RWPE1 (cell line): ENCODE results near the gene IFNGR1.

Experiments used
- CTCF ChIA-PET: fragments of 350-600 bp; sonication (Branson Sonifier 250); formaldehyde crosslinking; extraction: SDS; loops from one replicate; lab custom pipeline; 2021; lab: Yijun Ruan, JAX
- POLR2A ChIA-PET: fragments of 400-600 bp; formaldehyde crosslinking; extraction: SDS; loops from one replicate; lab custom pipeline; 2020; ENCODE audit warnings: antibody characterized with exemption; ENCODE audit not compliant: low non-redundant PET; lab: Yijun Ruan, JAX
- DNase-seq: peaks from one replicate; pipeline ENCODE4 v3.0.0; 2012; ENCODE audit warnings: low spot score
- H3K27ac ChIP-seq: fragments of 450-650 bp; 2 replicates; pipeline ENCODE4 v1.5.1; 2017
- TF ChIP-seq, protein P1 (sequence below): fragments of 450-650 bp; conservative IDR thresholded peaks from 2 replicates; pipeline ENCODE4 v1.5.1; 2017; ENCODE audit warnings: low read depth, mild to moderate bottlenecking

Gene IFNGR1

GRCh38 chr6:137171824-137172733 is 47.1 kb downstream of the IFNGR1 start:
- ChIA-PET CTCF (interaction anchor here (0.6 to 1.1 kb wide), 2 partner anchors 78 to 1234 kb away, joined by 3 read pairs; no protein-coding TSS in a partner anchor), POLR2A (no interaction called here)
- TF ChIP-seq, protein P1, sequence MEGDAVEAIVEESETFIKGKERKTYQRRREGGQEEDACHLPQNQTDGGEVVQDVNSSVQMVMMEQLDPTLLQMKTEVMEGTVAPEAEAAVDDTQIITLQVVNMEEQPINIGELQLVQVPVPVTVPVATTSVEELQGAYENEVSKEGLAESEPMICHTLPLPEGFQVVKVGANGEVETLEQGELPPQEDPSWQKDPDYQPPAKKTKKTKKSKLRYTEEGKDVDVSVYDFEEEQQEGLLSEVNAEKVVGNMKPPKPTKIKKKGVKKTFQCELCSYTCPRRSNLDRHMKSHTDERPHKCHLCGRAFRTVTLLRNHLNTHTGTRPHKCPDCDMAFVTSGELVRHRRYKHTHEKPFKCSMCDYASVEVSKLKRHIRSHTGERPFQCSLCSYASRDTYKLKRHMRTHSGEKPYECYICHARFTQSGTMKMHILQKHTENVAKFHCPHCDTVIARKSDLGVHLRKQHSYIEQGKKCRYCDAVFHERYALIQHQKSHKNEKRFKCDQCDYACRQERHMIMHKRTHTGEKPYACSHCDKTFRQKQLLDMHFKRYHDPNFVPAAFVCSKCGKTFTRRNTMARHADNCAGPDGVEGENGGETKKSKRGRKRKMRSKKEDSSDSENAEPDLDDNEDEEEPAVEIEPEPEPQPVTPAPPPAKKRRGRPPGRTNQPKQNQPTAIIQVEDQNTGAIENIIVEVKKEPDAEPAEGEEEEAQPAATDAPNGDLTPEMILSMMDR, result no peak
- no peak for DNase-seq
- no peak overlapping the region for H3K27ac ChIP-seq

GRCh38 chr6:137171053-137171374 is 48.2 kb downstream of the IFNGR1 start:
- no peak overlapping the region for H3K27ac ChIP-seq
- CTCF ChIA-PET, result interaction anchor here (1.1 kb wide), 1 partner anchor 77 kb away, joined by 3 read pairs; no protein-coding TSS in a partner anchor
- no peak for DNase-seq
- TF ChIP-seq, protein P1, result no peak
- POLR2A ChIA-PET, result interaction anchor here (0.7 kb wide), 1 partner anchor 9 kb away, joined by 3 read pairs; no protein-coding TSS in a partner anchor

- POLR2A ChIA-PET, result interaction anchor here (0.7 kb wide), 1 partner anchor 8 kb away, joined by 3 read pairs; no protein-coding TSS in a partner anchor
- no peak for DNase-seq
- TF ChIP-seq, protein P1, result no peak
- H3K27ac ChIP-seq, result no peak overlapping the region
- CTCF ChIA-PET, result no interaction called here
These were observed 48.7 kb downstream of the IFNGR1 start for GRCh38 chr6:137170266-137171052.

- ChIA-PET POLR2A (no interaction called here), CTCF (no interaction called here)
- no peak for DNase-seq
- TF ChIP-seq, protein P1, result no peak
- H3K27ac ChIP-seq, result no peak overlapping the region
These were observed 51.3 kb downstream of the IFNGR1 start for GRCh38 chr6:137167702-137168377.

DNA sequence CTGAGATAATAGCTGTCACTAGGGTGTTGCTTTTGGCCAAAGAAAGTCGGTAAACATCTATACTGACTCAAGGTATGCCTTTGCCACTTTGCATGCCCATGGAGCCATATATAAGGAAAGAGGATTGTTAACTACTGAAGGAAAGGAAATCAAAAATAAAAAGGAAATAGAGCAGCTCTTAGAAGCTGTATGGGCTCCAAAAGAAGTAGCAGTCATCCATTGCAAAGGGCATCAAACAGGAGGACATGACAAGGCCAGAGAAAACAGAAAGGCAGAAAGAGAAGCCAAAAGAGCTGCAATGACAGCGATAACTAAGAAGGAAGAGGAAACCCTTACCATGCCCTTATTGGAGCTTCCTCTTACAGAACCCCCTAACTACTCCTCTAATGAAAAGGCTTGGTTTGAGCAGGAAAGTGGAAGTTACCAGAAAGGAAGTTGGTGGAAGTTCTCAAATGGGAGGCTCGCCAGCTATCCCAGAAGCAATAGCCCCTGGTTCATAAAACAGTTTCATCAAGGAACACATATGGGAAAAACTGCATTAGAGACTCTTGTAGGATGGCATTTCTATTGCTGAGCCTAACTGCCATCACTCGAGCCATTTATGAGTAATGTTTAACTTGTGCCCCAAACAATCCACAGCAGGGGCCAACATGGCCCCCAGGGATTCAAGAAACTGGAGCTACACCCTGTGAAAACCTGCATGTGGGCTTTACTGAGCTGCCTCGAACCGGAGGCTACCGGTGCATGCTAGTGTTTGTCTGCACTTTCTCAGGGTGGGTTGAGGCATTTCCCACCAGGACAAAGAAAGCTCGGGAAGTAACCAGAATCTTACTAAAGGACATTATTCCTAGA is 52.7 kb downstream of the IFNGR1 start:
- ChIA-PET POLR2A (no interaction called here), CTCF (interaction anchor here (0.5 to 2.7 kb wide), 13 partner anchors 10 to 302 kb away, joined by 3 to 23 read pairs (median 4); no protein-coding TSS in a partner anchor)
- H3K27ac ChIP-seq, result no peak overlapping the region
- TF ChIP-seq, protein P1, result no peak; the same call in 1 of the 2 replicates
- no peak for DNase-seq
